Measurements from ENCODE around the gene PRAME.
"Not testable (repeated sequence)": the region's sequence is repeated elsewhere in the genome, so short reads cannot be mapped to it uniquely, and the experiment has no call there.

PRAME gene

GRCh38 chr22:22536916-22537315 is 22.1 kb downstream of the PRAME start:
- TF ChIP-seq, protein P1, sequence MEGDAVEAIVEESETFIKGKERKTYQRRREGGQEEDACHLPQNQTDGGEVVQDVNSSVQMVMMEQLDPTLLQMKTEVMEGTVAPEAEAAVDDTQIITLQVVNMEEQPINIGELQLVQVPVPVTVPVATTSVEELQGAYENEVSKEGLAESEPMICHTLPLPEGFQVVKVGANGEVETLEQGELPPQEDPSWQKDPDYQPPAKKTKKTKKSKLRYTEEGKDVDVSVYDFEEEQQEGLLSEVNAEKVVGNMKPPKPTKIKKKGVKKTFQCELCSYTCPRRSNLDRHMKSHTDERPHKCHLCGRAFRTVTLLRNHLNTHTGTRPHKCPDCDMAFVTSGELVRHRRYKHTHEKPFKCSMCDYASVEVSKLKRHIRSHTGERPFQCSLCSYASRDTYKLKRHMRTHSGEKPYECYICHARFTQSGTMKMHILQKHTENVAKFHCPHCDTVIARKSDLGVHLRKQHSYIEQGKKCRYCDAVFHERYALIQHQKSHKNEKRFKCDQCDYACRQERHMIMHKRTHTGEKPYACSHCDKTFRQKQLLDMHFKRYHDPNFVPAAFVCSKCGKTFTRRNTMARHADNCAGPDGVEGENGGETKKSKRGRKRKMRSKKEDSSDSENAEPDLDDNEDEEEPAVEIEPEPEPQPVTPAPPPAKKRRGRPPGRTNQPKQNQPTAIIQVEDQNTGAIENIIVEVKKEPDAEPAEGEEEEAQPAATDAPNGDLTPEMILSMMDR (IDR thresholded peaks at IDR 0.05; ENCODE audit: insufficient read depth, low read depth, low read length, missing control alignments): no peak
- no peak overlapping the region for H3K4me3 ChIP-seq (ENCODE audit: low read depth, low read length)
- DNase-seq (ENCODE audit: low read depth): no peak

DNA sequence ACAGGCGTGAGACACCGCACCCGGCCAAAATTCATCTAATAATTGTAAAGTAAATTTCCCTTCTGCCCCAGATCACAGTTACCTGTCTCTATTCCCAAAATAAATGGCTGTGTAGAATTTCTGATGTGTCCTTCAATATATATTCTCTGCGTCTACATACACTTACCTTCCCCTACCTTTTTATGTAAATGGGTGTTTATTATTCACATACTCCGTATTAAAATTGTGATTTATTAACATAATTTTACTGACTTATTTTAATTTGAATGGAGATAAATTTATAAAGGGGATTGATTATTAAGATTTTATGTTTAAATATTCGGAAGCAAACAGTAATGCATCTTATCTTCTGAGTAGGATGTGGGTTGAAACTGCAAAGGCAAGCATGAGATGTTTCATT is 22.6 kb downstream of the PRAME start:
- no peak overlapping the region for H3K4me3 ChIP-seq (ENCODE audit: low read depth, low read length)

GRCh38 chr22:22535662-22536061 is 23.4 kb downstream of the PRAME start:
- TF ChIP-seq, protein P1 (IDR thresholded peaks at IDR 0.05; ENCODE audit: insufficient read depth, low read depth, low read length, missing control alignments): no peak
- no peak overlapping the region for H3K4me3 ChIP-seq (ENCODE audit: low read depth, low read length)
- DNase-seq (ENCODE audit: low read depth): no peak

More for the DNA sequence above, 22.6 kb downstream of the PRAME start:
- DNase-seq (ENCODE audit: low read depth): no peak
- TF ChIP-seq, protein P1 (IDR thresholded peaks at IDR 0.05; ENCODE audit: insufficient read depth, low read depth, low read length, missing control alignments): no peak

- no peak overlapping the region for H3K4me3 ChIP-seq (ENCODE audit: low read depth, low read length)
- DNase-seq (ENCODE audit: low read depth): no peak
- TF ChIP-seq, protein P1 (IDR thresholded peaks at IDR 0.05; ENCODE audit: insufficient read depth, low read depth, low read length, missing control alignments): no peak
These were observed 24.3 kb downstream of the PRAME start for GRCh38 chr22:22534604-22535415.

GRCh38 chr22:22533863-22534262 is 25.2 kb downstream of the PRAME start:
- H3K4me3 ChIP-seq (ENCODE audit: low read depth, low read length): no peak overlapping the region
- TF ChIP-seq, protein P1 (IDR thresholded peaks at IDR 0.05; ENCODE audit: insufficient read depth, low read depth, low read length, missing control alignments): no peak
- no peak for DNase-seq (ENCODE audit: low read depth)

DNA sequence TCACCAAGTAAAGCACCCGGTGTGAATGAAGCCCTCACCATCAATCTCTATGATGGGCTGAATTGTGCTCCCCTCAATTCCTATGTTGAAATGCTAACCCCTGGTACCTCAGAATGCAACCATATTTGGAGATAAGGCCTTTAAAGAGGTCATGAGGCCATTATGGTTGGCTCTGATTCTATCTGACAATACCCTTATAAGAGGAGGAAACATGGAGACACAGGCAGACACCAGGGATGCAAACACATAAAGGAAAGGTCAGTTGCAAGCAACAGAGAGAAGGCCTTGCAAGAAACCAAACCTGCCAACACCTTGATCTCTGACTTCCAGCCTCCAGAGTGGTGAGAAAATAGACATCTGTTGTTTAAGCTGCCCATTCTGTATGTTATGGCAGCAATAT is 25.6 kb downstream of the PRAME start:
- H3K4me3 ChIP-seq (ENCODE audit: low read depth, low read length): no peak overlapping the region
- no peak for DNase-seq (ENCODE audit: low read depth)
- TF ChIP-seq, protein P1 (IDR thresholded peaks at IDR 0.05; ENCODE audit: insufficient read depth, low read depth, low read length, missing control alignments): no peak

GRCh38 chr22:22532547-22533071 is 26.5 kb downstream of the PRAME start:
- H3K4me3 ChIP-seq (ENCODE audit: low read depth, low read length); DNase-seq (ENCODE audit: low read depth): not testable (repeated sequence)

Measured in GM12865 (cell line).